SK-N-SH (cell line): ENCODE measurements around the gene CLASP1. TPM values are rescaled to one million over a fixed set of nuclear protein-coding genes. Genes with fewer than 3 reads are reported as not detected.
A peak's percentile ranks its signal among the peaks of the same experiment; 100 is the strongest.

Experiments
- CTCF ChIA-PET: fragments of 300-600, 350-600 bp; formaldehyde crosslinking; extraction: SDS; loops from one replicate; lab custom pipeline; 2021; lab: Yijun Ruan, JAX
- POLR2A ChIA-PET: fragments of 350-600 bp; sonication (Branson Sonifier 250); formaldehyde crosslinking; extraction: SDS; loops from one replicate; lab custom pipeline; 2020; ENCODE audit warnings: antibody characterized with exemption, inconsistent platforms; lab: Yijun Ruan, JAX
- DNase-seq: peaks from one replicate; pipeline ENCODE4 v3.0.0; 2012
- H2AFZ ChIP-seq: fragments of 200-600 bp; sonication (generic); 2 replicates; pipeline ENCODE4 v1.8.1; 2016; ENCODE audit warnings: antibody characterized with exemption, mild to moderate bottlenecking, low read depth
- H3F3A ChIP-seq: fragments of 200-600 bp; sonication (generic); replicated peaks from 2 replicates; pipeline ENCODE3; 2016; ENCODE audit warnings: antibody characterized with exemption, mild to moderate bottlenecking; ENCODE audit not compliant: insufficient read depth
- H3K27ac ChIP-seq, 2 experiments: fragments of 200-500 bp in 1 of 2; fragments of 200-600 bp in 1 of 2; sonication (Bioruptor generic) in 1 of 2; sonication (generic), shearing (Covaris generic) in 1 of 2; 2 replicates each; pipeline versions ENCODE4 v1.5.1 to v1.6.1; 2014 to 2016; ENCODE audit warnings: low read depth in 2 of 2, inconsistent platforms in 1 of 2, low read length in 1 of 2, mild to moderate bottlenecking in 1 of 2, mixed read lengths in 1 of 2
- H3K27me3 ChIP-seq: fragments of 200-600 bp; sonication (generic), shearing (Covaris generic); 2 replicates; pipeline ENCODE4 v1.6.1; 2016; ENCODE audit warnings: mixed run types; ENCODE audit not compliant: insufficient read depth
- H3K36me3 ChIP-seq, 2 experiments: fragments of 200-500 bp in 1 of 2; fragments of 200-600 bp in 1 of 2; sonication (Bioruptor generic) in 1 of 2; sonication (generic) in 1 of 2; replicated peaks in 1 of 2; 2 replicates each; pipeline versions ENCODE3 to v1.5.1; 2014 to 2016; ENCODE audit warnings: low read length in 1 of 2, mild to moderate bottlenecking in 1 of 2; ENCODE audit not compliant: insufficient read depth in 2 of 2, control insufficient read depth in 1 of 2
- H3K4me1 ChIP-seq, 2 experiments: fragments of 200-500 bp in 1 of 2; fragments of 200-600 bp in 1 of 2; sonication (Bioruptor generic) in 1 of 2; sonication (generic), shearing (Covaris generic) in 1 of 2; 2 replicates each; pipeline versions ENCODE4 v1.5.1 to v1.6.1; 2014 to 2016; ENCODE audit warnings: low read depth in 1 of 2, low read length in 1 of 2, mixed run types in 1 of 2; ENCODE audit not compliant: insufficient read depth in 2 of 2, control insufficient read depth in 1 of 2
- H3K4me2 ChIP-seq: fragments of 200-600 bp; sonication (generic), shearing (Covaris generic); 2 replicates; pipeline ENCODE4 v1.6.1; 2017; ENCODE audit warnings: mixed run types
- H3K4me3 ChIP-seq, 2 experiments: fragments of 200-500 bp in 1 of 2; fragments of 200-600 bp in 1 of 2; sonication (Bioruptor generic) in 1 of 2; sonication (generic), shearing (Covaris generic) in 1 of 2; 2 replicates each; pipeline versions ENCODE4 v1.5.1 to v1.8.1; 2014 to 2016; ENCODE audit warnings: low read depth in 2 of 2, inconsistent platforms in 1 of 2, low read length in 1 of 2, mild to moderate bottlenecking in 1 of 2, mixed read lengths in 1 of 2, moderate library complexity in 1 of 2
- H3K79me2 ChIP-seq: fragments of 200-600 bp; sonication (generic); 2 replicates; pipeline ENCODE4 v1.8.1; 2017; ENCODE audit warnings: mild to moderate bottlenecking; ENCODE audit not compliant: insufficient read depth
- H3K9ac ChIP-seq: fragments of 200-600 bp; sonication (generic); 2 replicates; pipeline ENCODE4 v1.6.1; 2017; ENCODE audit warnings: mixed run types
- H3K9me2 ChIP-seq: fragments of 200-600 bp; sonication (generic); 2 replicates; pipeline ENCODE4 v1.6.1; 2017; ENCODE audit warnings: mixed run types
- H3K9me3 ChIP-seq: fragments of 200-600 bp; sonication (generic); 2 replicates; pipeline ENCODE4 v1.6.1; 2017; ENCODE audit warnings: mixed run types, mild to moderate bottlenecking, moderate library complexity
- H4K20me1 ChIP-seq: fragments of 200-600 bp; sonication (generic); 2 replicates; pipeline ENCODE4 v1.6.1; 2017; ENCODE audit warnings: mild to moderate bottlenecking, mixed run types; ENCODE audit not compliant: insufficient read depth
- ELF1 ChIP-seq: IDR thresholded peaks from 2 replicates; pipeline ENCODE4 v1.4.0; 2012
- EP300 ChIP-seq, 2 experiments: IDR thresholded peaks; 2 replicates each; pipeline versions ENCODE4 v1.4.0 to v1.6.1; 2012; ENCODE audit warnings: borderline replicate concordance in 1 of 2, low read depth in 1 of 2, low read length in 1 of 2
- FOSL2 ChIP-seq: IDR thresholded peaks from 2 replicates; pipeline ENCODE4 v1.4.0; 2012; ENCODE audit warnings: low read depth, mild to moderate bottlenecking, moderate library complexity, borderline replicate concordance
- FOXJ3 ChIP-seq: sonication (generic); formaldehyde crosslinking; IDR thresholded peaks from 2 replicates; pipeline ENCODE4 v1.5.1; 2020; ENCODE audit warnings: mild to moderate bottlenecking, missing genetic modification reagents
- FOXM1 ChIP-seq: IDR thresholded peaks from 2 replicates; pipeline ENCODE4 v1.4.0; 2012; ENCODE audit warnings: low read depth, mild to moderate bottlenecking
- GABPA ChIP-seq: IDR thresholded peaks from 2 replicates; pipeline ENCODE4 v1.4.0; 2012; ENCODE audit warnings: low read depth, mild to moderate bottlenecking
- GATA2 ChIP-seq: sonication (generic); formaldehyde crosslinking; IDR thresholded peaks from 2 replicates; pipeline ENCODE4 v1.5.0; 2020; ENCODE audit warnings: mild to moderate bottlenecking, missing genetic modification reagents
- JUND ChIP-seq: IDR thresholded peaks from 2 replicates; pipeline ENCODE4 v1.4.0; 2012
- MEF2A ChIP-seq: IDR thresholded peaks from 2 replicates; pipeline ENCODE4 v1.4.0; 2012; ENCODE audit warnings: low read depth, borderline replicate concordance
- MXI1 ChIP-seq: IDR thresholded peaks from 2 replicates; pipeline ENCODE4 v1.6.1; 2012; ENCODE audit warnings: mild to moderate bottlenecking, low read depth, low read length, improper control_type of control experiment
- NFIC ChIP-seq: IDR thresholded peaks from 2 replicates; pipeline ENCODE4 v1.4.0; 2012; ENCODE audit warnings: borderline replicate concordance
- NRF1 ChIP-seq: IDR thresholded peaks from 2 replicates; pipeline ENCODE4 v1.6.1; 2012; ENCODE audit warnings: low read depth, mild to moderate bottlenecking, low read length
- PBX3 ChIP-seq: IDR thresholded peaks from 2 replicates; pipeline ENCODE4; 2012
- RAD21 ChIP-seq: IDR thresholded peaks from 2 replicates; pipeline ENCODE4 v1.6.1; 2012; ENCODE audit warnings: mild to moderate bottlenecking, low read length
- RCOR1 ChIP-seq: fragments of 150-350 bp; IDR thresholded peaks from 2 replicates; pipeline ENCODE4 v1.6.1; 2017; ENCODE audit warnings: antibody characterized with exemption, low read length
- REST ChIP-seq: IDR thresholded peaks from 2 replicates; pipeline ENCODE4 v1.6.1; 2012; ENCODE audit warnings: mild to moderate bottlenecking, low read depth, low read length, moderate library complexity
- RFX5 ChIP-seq: IDR thresholded peaks from 2 replicates; pipeline ENCODE4 v1.6.1; 2012; ENCODE audit warnings: mild to moderate bottlenecking, improper control_type of control experiment, low read length
- RXRA ChIP-seq: IDR thresholded peaks from 2 replicates; pipeline ENCODE4 v1.4.0; 2012; ENCODE audit warnings: low read depth, mild to moderate bottlenecking, borderline replicate concordance
- SIN3A ChIP-seq: IDR thresholded peaks from 2 replicates; pipeline ENCODE4 v1.6.1; 2012; ENCODE audit warnings: low read depth, mild to moderate bottlenecking, low read length, moderate library complexity, borderline replicate concordance
- SMC3 ChIP-seq: IDR thresholded peaks from 2 replicates; pipeline ENCODE4 v1.6.1; 2012; ENCODE audit warnings: low read depth, low read length, improper control_type of control experiment
- TCF12 ChIP-seq: IDR thresholded peaks from 2 replicates; pipeline ENCODE4 v1.4.0; 2012
- WGBS: methylation state at CpG from one replicate; pipeline ENCODE4 v1.1.6; 2017; ENCODE audit warnings: low lambda C conversion rate; 5-methylcytosine and 5-hydroxymethylcytosine counted together
- polyA plus RNA-seq, 3 experiments: library from polyadenylated mRNA; depleted of rRNA; stranded (reverse); fragments of >200 nt; gene quantifications; 2 replicates each; pipeline ENCODE4 v1.2.3, GENCODE V29; 2012
- TF ChIP-seq, protein P1 (sequence below): IDR thresholded peaks from 2 replicates; pipeline ENCODE4 v1.4.0; 2012; ENCODE audit warnings: low read depth, borderline replicate concordance
- TF ChIP-seq, protein P2 (sequence below): fragments of 150-350 bp; IDR thresholded peaks from 2 replicates; pipeline ENCODE4 v1.6.1; 2016; ENCODE audit warnings: mild to moderate bottlenecking, low read depth, low read length
- TF ChIP-seq, protein P3 (sequence below): IDR thresholded peaks from 2 replicates; pipeline ENCODE4 v1.4.0; 2012; ENCODE audit warnings: low read depth, borderline replicate concordance

The CLASP1 gene
- polyA plus RNA-seq, 1 of the 3 experiments (the other 2 are of a cell fraction), result 4.9 TPM

GRCh38 chr2:121649596-121650314 is 493 bp upstream of the CLASP1 start:
- H3K9me3 ChIP-seq, result no peaks in the 10 kb centered on the region
- WGBS, result under 1% methylated on average over 29 of the region's 45 CpGs
- peak overlapping the region; percentile 78 to 86 for H3K4me3 ChIP-seq
- H4K20me1 ChIP-seq, result peaks cover 4% of the 10 kb centered on the region; the same call in 1 of the 2 replicates
- DNase-seq, result peak; percentile 76
- CTCF ChIA-PET, result interaction anchor here (0.6 to 1.6 kb wide), 8 partner anchors 9 to 119 kb away, joined by 3 to 5 read pairs (median 3); partner anchors contain the start of gene RNU4ATAC
- POLR2A ChIA-PET, result interaction anchor here (0.6 to 3.5 kb wide), 10 partner anchors 9 to 567 kb away, joined by 3 to 38 read pairs (median 4); partner anchors contain the start of gene RNU4ATAC
- H2AFZ ChIP-seq, result peak overlapping the region; percentile 95
- H3F3A ChIP-seq, result peaks cover 5% of the 10 kb centered on the region
- no peaks in the 10 kb centered on the region for H3K9me2 ChIP-seq
- peaks cover 4 to 5% of the 10 kb centered on the region in 2 experiments; a peak in 2 of 4 replicates for H3K4me1 ChIP-seq
- H3K36me3 ChIP-seq, result peaks cover 2 to 7% of the 10 kb centered on the region in 2 experiments
- peak overlapping the region; percentile 84 for H3K9ac ChIP-seq
- peaks cover 80% of the 10 kb centered on the region for H3K79me2 ChIP-seq
- H3K27me3 ChIP-seq, result no peaks in the 10 kb centered on the region
- peak overlapping the region; percentile 84 for H3K4me2 ChIP-seq
- H3K27ac ChIP-seq, result peak overlapping the region; percentile 95 to 98
- TF ChIP-seq SMC3 (no peak), JUND (no peak), ELF1 (peak; percentile 84), NFIC (no peak), RXRA (no peak), PBX3 (no peak), RCOR1 (no peak), EP300 (IDR thresholded peaks at IDR 0.05; ENCODE audit: borderline replicate concordance in 1 of 2, low read depth in 1 of 2, low read length in 1 of 2) (peak in 1 of 2 experiments; percentile 28; a peak in 2 of 4 replicates), TCF12 (no peak), GATA2 (CRISPR knock-in tag) (no peak), NRF1 (peak; percentile 94), RAD21 (no peak; the same call in 1 of the 2 replicates), MEF2A (no peak), FOXJ3 (CRISPR knock-in tag) (peak; percentile 70; the same call in 1 of the 2 replicates), MXI1 (peak; percentile 85), SIN3A (peak; percentile 71), RFX5 (no peak), REST (no peak), GABPA (peak; percentile 77), FOXM1 (peak; percentile 64; the same call in 1 of the 2 replicates), FOSL2 (no peak)
- TF ChIP-seq, protein P1, sequence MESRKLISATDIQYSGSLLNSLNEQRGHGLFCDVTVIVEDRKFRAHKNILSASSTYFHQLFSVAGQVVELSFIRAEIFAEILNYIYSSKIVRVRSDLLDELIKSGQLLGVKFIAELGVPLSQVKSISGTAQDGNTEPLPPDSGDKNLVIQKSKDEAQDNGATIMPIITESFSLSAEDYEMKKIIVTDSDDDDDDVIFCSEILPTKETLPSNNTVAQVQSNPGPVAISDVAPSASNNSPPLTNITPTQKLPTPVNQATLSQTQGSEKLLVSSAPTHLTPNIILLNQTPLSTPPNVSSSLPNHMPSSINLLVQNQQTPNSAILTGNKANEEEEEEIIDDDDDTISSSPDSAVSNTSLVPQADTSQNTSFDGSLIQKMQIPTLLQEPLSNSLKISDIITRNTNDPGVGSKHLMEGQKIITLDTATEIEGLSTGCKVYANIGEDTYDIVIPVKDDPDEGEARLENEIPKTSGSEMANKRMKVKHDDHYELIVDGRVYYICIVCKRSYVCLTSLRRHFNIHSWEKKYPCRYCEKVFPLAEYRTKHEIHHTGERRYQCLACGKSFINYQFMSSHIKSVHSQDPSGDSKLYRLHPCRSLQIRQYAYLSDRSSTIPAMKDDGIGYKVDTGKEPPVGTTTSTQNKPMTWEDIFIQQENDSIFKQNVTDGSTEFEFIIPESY, result peak; percentile 68; the same call in 1 of the 2 replicates
- TF ChIP-seq, protein P2, sequence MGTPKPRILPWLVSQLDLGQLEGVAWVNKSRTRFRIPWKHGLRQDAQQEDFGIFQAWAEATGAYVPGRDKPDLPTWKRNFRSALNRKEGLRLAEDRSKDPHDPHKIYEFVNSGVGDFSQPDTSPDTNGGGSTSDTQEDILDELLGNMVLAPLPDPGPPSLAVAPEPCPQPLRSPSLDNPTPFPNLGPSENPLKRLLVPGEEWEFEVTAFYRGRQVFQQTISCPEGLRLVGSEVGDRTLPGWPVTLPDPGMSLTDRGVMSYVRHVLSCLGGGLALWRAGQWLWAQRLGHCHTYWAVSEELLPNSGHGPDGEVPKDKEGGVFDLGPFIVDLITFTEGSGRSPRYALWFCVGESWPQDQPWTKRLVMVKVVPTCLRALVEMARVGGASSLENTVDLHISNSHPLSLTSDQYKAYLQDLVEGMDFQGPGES, result no peak
- TF ChIP-seq, protein P3, sequence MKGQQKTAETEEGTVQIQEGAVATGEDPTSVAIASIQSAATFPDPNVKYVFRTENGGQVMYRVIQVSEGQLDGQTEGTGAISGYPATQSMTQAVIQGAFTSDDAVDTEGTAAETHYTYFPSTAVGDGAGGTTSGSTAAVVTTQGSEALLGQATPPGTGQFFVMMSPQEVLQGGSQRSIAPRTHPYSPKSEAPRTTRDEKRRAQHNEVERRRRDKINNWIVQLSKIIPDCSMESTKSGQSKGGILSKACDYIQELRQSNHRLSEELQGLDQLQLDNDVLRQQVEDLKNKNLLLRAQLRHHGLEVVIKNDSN, result peak; percentile 9; the same call in 1 of the 2 replicates
